Measurements from ENCODE around the gene FAM237A.

The FAM237A gene
- 0 reads per million in 4 experiments for total RNA-seq

DNA sequence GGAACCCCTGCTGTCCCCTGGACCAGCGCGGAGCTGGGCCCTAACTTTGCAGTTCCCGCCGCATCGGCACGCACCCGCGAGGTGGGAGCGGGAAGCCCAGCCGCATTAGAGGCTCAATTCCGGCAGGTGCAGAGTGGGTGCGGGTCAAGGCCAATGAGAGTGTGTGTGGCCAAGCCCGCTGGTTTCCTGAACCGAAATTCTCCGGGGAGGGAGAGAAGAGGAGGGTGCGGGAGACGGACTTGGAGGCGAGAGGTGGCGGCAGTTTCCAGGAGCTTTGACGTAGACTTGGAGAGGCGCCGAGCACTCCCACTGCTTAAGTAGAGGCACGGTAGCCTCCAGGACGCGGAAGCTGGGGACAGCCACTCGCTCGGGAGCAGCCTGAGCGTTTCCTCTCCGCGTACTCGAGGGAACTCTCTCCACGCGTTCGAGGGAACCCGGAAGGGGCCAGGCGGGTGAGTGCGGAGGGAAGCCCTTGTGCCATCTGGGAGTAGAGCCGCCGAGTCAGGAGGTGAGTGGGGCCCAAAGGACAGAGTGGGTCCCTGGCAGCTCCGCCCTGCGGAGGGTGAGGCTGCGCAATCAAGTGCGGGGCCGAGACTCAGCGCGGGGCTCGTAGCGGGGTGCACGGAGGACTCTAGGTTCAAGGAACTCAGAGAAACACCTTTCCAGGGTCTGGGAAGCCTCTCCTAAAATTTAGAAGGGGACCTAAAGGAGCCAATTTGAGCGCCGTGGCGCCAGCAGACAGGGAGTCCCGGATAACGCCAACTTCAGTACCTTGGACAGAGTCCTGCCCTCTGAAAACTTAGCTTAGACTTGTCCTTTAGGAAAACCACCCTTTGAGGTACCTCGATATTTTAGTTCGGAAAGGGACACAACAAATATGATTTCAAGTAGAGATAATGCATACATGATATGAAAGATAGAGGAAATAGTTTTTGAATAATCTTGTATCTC, at the start of gene FAM237A:
FAM237A (plus strand) TSS at position 413 of the 951 bp plus-strand sequence. CDS start 1,750 bp downstream, outside the sequence.
- no peak for DNase-seq

DNA sequence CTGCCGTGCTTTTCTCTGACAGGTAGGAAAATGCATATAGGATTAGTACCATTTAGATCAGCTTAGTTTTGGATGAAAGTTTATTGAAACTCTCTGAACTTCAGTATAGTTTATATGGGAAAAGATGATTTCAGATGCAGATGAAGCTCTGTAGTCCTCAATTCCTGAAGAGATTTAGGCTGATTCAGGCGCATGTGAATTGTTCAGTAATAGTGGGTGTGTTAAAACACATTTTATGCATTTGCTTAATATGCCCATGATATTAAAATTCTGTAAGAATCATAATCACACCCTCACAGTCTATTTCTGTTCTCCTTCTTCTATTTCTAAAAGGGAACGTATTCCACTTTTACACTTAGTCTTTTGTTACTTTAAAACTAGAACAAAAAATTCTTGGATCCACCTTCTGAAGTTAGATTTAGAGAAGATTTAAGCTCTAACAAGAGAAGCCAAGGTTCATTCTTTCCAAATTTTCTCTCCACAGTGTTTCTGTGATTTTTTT, 44.5 kb upstream of the FAM237A start:
- no peak for DNase-seq

DNA sequence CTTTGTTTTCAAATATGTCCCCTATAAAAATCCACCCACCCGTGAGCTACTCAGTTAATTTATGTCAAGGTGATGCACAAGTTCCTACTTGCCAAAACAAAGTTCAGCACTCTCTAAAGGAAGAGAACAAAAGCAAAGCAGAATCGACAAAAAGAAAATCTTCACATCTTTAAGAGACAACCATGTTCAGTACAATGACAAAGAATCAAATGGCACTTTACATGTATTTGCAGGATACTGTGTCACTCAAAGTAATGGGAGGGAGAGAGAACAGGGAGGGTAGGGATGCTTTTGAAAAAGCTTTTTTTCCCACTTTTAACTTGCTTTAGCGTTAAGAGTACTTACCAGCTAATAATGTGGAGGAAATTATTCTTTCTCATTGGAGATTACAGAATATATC, 39.0 kb upstream of the FAM237A start:
- no peak for DNase-seq

DNA sequence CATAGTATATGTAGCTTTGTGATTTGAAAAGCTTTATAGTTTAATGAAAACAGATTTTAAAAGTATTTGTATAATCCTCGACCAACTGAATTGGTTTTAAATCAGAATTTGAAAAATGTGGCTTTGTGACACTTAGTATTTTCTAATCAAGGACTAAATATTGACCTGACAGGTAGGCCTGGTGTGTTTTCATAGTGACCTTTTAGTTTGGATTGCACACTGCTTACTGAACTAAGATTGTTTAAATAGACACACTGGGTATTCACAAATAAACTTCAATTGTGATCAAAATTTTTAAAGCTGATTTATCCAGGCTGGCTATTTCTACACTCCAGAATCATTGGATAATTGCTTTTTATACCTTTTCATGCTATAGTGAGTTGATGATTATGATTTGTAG, 31.8 kb upstream of the FAM237A start:
- DNase-seq, result no peak

DNA sequence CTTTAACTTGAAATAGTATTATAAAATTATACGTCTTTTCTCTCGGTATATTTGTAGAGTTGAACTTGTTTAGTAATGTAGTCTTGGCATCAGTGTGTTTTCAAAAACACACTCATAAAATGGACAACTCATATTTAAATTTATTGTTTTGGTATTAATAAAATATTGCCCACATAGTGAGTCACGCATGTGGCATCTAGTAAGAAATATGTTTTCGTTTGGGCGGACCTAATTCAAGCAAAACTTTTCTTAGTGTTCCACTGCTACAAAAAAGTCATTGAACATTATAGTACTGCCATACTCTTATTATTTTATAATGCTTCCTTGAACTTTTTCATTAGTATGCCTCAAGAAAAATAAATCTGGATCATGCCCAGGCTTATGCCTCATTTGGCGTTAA, 31.1 kb upstream of the FAM237A start:
- no peak for DNase-seq

DNA sequence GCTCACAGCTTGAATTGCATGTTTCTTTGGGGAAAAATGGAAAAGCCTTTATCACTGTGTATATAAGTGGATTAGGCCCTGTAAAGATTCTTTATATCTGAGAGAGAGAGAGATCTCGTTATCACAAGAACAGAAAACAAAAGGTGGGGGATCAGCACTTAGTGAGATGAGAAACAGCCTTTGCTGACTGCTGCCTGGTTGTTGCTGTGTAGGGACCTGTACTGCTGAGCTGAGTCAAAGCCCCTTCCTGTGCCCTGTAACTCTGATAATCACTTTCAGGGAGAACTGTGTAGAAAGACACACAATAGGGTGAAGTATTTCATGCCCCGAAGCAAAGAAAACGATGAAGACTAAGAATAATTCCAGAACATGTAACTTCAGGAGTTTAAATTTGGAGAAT, 30.6 kb upstream of the FAM237A start:
- DNase-seq, result no peak

DNA sequence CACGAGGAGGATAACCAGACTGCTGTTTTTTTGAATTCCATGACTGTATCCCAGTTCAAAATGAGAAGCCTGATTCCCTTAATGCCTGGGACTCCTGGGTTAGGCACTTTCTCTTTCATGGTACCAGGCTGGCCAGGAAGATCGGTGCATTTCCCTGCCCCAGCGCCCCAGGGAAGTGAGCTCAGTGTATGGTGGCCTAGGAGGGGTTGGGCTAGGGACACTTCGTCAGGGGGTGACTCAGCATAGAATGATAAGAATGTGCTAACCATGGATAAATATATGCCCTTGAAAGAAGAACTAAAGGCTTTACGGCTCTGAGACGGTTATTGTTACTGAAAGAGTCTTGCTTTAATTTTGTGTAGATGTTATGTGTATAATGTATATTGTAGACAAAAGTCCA, 27.5 kb upstream of the FAM237A start:
- no peak for DNase-seq

DNA sequence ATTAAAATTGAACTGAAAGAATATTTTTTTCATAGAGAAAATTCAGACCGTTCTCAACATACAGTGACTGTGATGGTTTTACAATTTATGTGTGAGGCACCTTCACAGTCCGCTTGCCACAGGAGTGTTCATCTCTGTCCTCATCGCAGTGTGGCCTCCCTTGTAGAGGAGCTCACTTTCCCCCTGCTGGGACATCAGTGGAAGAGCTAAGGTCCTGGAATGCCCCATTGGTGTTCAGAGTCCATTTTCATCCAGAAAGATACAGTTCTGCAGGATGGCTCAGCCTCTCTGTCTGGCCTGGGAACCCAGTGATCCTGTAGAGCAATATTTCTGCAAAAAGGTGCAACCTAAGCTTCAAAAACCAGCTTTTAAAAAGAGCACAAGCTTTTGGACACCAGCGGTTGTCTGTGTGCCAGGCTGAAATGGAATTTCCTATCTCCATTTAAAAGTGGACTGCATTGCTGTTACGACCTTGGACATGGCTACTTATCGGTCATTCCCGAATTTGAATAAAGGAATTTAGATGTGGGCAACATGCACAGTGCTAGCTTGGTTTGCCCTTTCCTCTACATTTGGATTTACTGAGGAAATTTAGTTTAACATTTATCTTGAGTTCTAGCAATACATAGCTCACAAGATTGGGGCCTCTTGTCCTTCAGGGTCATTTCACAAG, 26.7 kb upstream of the FAM237A start:
- no peak for DNase-seq

DNA sequence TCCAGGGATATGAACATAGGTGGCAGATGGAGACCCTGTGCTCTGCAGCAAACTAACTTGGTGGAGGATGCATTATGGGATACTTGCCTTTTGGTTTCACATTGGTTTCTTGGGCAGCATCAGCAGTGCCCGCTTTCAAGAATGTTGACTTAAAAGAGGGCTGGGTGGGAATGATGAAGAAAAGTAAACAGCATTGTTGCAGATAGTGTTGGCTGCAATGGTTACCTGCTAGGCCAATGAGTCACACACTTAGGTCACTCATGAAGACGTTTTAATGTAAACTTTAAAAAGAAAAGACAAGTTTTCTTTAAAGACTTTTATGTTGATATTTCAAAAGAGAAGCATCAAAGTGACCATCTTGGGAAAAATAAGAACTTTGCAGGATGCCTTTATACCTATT, 26.1 kb upstream of the FAM237A start:
- no peak for DNase-seq

DNA sequence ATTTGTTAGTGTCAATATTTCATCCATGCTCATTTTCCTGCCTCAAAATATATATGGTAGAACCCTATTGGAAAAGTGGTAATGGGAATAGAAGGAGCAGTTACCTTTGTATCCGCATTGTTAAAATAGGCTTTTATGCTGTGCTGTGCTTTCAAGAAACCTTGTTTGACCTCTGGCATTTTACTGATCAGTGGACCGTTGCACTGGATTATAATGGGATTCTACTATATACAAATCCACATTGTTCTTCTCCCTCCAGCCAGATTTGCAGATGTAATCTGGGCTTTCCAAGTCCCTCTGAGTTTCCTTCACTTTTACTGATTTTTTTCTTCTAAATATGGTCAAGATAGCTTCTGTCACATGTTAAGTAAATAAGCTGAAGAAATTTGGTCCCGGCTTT, 23.3 kb upstream of the FAM237A start:
- no peak for DNase-seq

DNA sequence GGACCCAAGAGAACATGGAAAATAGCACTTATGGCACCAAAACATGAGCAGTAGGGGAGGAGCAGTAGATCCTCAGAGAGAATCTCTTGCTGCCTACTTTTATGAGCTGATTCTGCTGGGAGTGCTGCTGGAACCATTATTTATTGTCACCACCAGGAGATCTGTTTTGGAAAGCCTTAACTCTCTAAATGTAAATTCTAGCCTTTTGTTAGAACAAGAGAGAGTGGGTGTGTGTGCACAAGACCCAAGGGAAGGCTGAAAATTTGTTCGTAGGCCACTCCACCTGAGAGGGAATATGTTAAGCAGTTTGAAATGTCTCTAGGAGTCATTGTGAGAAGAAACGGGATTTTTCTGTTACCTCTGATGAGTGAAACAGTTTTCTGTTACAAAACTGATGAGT, 16.2 kb upstream of the FAM237A start:
- DNase-seq, result no peak

DNA sequence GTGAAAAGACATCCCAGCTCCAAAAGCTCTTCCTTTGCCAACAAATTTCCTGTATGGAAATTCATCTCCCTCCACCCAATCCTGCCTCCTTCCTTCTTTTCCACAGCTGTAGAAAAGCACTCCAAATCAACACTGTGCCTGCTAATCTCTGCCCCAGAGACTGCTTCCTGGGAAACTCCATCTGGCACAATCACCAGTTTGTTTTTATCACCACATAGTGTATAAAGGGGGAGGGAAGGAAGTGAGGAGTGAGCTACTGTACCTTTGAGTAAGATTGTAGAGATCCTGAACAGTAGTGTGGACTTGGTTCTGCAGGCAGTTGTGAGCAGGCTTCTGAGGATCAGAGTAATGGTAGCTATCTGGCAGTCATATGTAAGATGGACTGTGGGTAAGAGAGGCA, 14.7 kb upstream of the FAM237A start:
- DNase-seq, result no peak

DNA sequence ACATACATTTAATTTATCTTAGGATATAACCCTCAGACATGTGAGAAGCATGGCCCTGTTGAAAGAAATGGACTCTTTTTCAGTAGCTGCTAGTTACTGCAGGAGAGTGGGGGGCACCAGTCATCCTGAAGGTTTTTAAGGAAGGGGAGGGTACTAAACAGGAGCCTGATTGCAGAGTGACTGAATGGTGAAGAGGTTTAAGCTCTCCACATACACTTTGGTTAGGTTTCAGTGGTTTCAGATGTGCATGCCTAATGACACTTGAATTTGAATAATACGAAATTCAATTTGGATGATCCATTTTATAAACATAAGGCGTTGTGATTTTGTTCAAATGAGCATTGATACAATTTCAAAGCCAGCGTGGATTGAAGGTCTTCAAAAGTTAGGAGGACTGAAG, 10.9 kb upstream of the FAM237A start:
- DNase-seq, result no peak

DNA sequence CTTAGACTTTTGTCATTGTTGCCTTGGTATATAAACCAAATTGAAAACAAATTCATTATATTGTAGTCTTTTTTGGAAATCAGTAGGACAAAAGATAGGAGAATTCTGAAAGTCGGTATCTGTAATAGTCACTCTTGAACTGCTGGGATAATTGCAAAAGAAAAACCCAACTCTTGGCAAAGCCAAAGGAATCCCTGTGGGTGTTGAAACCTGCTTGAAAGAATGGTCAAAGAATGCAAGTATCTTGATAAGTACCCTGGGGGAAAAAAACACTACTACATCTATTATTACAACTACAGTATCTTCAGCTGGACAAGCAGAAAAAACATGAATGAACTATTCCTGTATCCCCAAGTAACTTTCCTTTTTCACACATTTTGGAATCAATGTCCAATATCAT, 7.3 kb upstream of the FAM237A start:
- DNase-seq, result no peak

DNA sequence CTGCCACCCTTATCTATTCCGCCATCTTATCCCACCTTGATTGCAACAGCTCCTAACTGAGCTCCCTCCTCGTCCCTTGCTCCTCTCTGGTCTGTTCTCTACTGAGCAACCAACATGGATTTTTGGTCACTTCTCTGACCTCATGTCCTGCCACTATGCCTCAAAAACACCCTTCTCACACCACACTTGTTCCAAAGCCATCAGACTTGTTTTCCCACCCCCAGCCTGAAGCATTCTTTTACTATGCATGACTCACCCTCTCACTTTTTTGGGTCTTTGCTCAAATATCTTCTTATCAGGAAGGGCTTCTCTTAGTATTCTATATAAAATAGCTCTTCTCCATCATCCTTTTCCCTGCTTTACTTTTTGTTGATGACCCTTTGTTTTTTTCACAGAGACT, 2.7 kb upstream of the FAM237A start:
- DNase-seq, result no peak

DNA sequence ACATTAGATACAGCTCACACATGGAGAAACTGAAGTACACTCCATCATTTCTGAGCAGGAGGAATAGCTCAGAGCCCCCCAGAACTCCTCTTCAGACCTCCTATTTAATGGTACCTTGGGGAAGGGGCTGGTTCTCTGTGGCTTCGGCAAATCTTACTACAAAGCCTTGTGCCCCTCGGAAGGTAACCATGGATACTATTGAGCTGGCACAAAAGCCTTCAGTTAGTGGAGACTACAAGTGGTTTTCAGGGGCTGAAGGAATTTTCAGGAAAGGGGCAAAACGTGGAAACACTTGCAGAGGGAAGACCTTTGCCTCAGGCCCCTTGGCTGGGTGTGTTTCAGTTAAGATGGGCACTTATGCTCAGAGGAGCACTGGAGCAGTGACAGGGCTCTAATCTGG, 1.1 kb upstream of the FAM237A start:
- DNase-seq, result no peak

DNA sequence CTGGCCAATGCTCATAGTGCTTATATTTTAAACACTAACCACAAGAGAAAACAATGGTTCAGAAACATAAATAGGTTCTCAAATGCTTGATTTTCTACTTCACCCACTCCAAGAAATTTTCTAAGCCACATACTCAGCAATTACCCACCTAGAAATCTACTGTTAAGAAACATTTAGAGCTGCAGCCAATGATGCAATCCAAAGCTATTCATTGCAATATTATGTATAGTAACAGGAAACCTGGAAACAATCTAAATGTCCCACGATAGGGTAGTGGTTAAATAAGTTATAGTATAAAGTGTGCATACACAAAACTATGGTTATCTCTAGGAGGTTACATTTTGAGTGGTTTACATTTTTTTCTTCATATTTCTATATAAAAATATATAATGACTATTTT, 5.7 kb downstream of the FAM237A start:
- DNase-seq, result no peak

DNA sequence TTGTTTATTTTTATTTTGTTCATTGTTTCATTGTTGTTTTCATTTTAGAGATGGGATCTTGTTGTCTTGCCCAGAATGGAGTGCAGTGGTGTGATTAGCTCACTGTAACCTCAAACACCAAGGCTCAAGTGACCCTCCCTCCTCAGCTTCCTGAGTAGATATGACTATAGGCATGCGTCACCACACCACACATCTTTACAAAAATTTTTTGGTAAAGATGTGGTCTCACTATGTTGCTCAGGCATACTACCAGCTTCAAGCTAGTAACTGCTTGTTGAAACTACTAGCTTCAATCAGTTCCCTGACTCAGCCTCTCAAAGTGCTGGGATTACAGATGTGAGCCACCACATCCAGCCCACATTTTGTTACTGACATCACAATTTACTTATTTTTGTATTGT, 14.8 kb downstream of the FAM237A start:
- DNase-seq, result no peak

DNA sequence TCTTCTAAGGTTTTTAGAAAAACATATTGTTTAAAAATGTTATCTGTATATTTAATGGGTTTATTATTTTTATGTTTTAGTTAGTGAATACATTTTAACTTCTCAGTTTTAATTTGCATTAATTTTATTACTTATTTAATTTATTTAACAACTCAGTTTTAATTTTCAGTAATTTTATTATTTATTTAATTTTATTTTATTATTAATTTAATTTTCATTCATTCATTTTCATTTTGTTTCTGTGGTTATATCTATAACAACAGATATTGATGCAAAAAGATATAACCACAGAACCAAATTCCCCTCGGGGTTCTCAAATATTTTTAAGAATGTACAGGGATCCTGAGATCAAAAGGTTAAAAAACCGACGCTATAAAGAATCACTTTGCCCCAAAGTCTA, 23.0 kb downstream of the FAM237A start:
- DNase-seq, result no peak

DNA sequence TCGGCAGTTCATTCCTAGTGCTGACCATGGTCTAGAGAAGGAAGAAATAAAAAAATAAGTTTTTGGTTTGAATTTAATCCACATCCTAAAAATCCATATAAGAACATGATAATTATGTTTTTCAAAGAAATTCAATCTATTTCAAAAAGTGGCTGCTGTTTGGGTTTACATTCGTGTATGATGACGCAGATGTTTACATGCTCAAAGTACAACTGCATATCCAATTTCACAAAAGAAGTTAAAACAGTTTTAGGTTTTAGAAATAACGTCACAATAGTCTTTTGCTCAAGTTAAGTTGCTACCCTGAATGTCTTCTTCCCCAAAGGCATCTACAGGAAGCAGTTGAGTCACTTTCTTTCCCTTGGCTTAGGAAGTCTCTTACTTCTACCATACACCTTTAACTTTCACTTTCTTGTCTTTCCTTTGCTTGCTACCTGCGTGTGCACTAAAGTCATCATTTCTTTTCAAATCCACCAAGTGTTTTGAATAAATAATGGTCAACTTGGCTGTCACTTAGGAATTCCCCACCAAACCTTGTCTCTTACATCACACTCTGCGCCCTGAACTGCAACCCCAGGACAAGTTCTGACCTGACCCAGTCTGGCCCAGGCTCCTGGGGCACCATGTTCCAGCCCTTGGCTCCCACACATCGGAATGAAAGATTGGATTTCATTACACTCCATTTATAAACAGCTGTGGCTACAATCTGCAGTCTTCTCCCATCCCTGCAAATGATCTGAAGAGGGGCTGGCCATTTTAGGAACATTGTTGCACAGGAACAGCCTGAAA, 28.4 kb downstream of the FAM237A start:
- DNase-seq, result no peak

DNA sequence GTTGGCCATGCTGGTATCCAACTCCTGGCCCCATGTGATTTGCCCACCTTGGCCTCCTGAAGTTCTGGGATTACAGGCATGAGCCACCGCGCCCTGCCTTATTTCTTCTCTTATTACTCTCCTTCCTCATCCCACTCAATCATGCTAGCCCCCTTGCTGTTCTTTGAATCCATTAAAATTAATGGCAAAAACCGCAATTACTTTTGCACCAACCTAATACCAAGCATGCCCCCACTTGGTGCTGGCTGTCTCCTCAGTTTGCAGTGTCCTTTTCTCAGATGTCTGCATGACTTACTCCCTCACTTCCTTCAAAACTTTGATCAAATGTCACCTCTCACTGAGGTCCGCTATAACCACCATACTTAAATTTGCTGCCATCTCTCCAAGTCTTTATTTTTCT, 41.3 kb downstream of the FAM237A start:
- no peak for DNase-seq

DNA sequence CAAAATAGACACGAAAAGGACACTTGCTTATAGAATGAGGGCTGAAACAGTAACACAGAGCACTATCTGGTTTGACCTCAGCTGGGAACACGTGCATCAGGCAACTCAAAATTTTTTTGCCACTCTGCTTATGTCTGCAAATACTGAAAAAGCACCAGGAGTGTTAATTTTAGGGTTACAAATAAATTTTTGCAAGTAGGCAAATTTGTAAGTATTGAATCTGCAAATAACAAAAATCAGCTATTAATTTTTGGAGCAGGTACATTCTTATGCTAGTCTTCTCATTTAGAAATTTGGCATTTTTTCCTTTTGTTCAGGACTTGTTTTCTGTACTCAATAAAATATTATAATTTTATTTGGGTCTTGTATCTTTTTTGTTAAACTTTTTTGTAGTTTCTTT, 46.2 kb downstream of the FAM237A start:
- no peak for DNase-seq

DNA sequence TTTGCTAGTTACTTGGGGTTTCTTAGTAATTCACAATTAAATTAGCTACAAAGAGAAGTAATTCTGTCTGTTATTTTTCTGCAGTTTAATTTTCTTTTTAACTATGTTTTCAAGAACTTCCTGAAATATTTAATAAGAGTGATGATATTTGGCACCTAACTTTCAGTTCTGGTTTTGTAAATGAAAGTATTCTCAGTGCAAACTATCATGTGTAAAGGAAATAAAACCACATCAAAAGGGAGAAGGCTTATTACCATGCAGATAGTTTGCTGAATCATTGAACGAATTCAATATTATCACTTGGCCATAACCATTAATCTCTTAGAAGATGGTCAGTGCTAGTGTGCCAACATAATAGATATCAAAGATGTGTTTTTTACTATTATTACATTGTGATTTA, 46.7 kb downstream of the FAM237A start:
- DNase-seq, result no peak

Measured in effector CD8-positive, alpha-beta T cell (primary cell).